Lower leg skin (tissue), 4 donors: ENCODE data around the gene UNC13A. TPM values are rescaled to one million over a fixed set of nuclear protein-coding genes. Genes with fewer than 3 reads are reported as not detected.

ENCODE experiments used
- DNase-seq, 2 donors: peaks; one replicate each; pipeline ENCODE4 v3.0.0-alpha.2; 2019; ENCODE audit warnings: low spot score in 2 of 2
- H3K4me3 ChIP-seq: fragments of 200-600 bp; sonication (generic); 2 replicates; pipeline ENCODE4 v1.5.1; 2017; ENCODE audit warnings: mild to moderate bottlenecking, low read depth; ENCODE audit not compliant: poor library complexity, severe bottlenecking
- CTCF ChIP-seq, 3 donors: fragments of 450-650 bp; IDR thresholded peaks; one replicate each; pipeline ENCODE4 v1.5.1; 2016; ENCODE audit warnings: antibody characterized with exemption in 3 of 3, mild to moderate bottlenecking in 3 of 3, moderate library complexity in 2 of 3
- POLR2A ChIP-seq, 2 donors: fragments of 450-650 bp; IDR thresholded peaks; one replicate each; pipeline ENCODE4 v1.6.1; 2016 to 2017; ENCODE audit warnings: antibody characterized with exemption in 2 of 2, mild to moderate bottlenecking in 1 of 2, moderate library complexity in 1 of 2
- WGBS, 2 donors: methylation state at CpG; one replicate each; pipeline ENCODE4 v1.1.5; 2018; 5-methylcytosine and 5-hydroxymethylcytosine counted together
- intact Hi-C: fragments of 100-400 bp; cut with DNase I; formaldehyde crosslinking; loops from one replicate; pipeline ENCODE4 v1.15.0; 2023; ENCODE audit warnings: low total_unique reads
- total RNA-seq, 4 donors: library from RNA; depleted of rRNA; stranded (reverse); fragments of >200 nt; gene quantifications; one replicate each; pipeline ENCODE4 v1.1.0, GENCODE V29; 2016

The UNC13A gene
- total RNA-seq, 4 donors from 2014 or later = not detected

DNA sequence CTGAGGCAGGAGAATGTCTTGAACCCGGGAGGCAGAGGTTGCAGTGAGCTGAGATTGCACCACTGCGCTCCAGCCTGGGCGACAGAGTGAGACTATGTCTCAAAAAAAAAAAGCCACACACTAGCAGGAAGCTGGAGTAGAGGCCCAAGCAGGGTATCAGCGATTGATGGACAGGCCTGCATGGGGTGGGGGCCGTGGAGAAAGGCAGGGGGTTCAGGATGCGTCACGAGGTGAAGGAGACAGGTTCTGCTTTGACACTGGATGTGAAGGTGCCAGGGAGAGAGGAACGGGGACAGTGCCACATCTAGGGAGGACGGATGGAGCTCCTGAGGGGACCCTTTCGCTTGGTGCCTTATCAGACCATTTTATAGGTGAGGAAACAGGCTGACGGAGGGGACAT lies 125.6 kb downstream of the UNC13A start:
- intact Hi-C loops = no loop called here
- no peak for DNase-seq
- WGBS, 2 donors = 80 to 81% methylated on average over 11 of the region's 11 CpGs
- no peak overlapping the region for H3K4me3 ChIP-seq
- TF ChIP-seq POLR2A (IDR thresholded peaks at IDR 0.05) (no peak), CTCF (IDR thresholded peaks at IDR 0.05) (no peak)

DNA sequence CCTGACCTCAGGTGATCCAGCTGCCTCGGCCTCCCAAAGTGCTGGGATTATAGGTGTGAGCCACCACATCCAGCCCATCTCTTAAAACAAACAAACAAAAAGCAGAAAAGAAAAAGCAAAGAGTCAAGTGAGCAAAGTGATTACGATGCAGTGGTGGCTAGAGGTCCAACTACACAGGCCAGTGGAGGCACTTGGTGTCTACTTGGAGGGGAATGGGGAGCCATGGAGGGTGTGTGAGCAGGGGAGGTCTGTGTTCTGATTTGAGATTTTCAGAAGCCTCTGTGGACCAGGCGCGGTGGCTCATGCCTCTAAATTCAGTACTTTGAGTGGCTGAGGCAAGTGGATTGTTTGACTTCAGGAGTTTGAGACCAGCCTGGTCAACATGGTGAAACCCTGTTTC lies 126.1 kb downstream of the UNC13A start:
- intact Hi-C loops = no loop called here
- WGBS, 2 donors = 93 to 97% methylated on average over 4 of the region's 4 CpGs
- H3K4me3 ChIP-seq = no peak overlapping the region
- TF ChIP-seq CTCF (IDR thresholded peaks at IDR 0.05) (no peak), POLR2A (IDR thresholded peaks at IDR 0.05) (no peak)
- no peak for DNase-seq

GRCh38 chr19:17560205-17560595 lies 128.0 kb downstream of the UNC13A start:
- no peak overlapping the region for H3K4me3 ChIP-seq
- DNase-seq = no peak
- 75 to 82% methylated on average over 14 of the region's 14 CpGs for WGBS, 2 donors
- TF ChIP-seq POLR2A (IDR thresholded peaks at IDR 0.05) (no peak), CTCF (IDR thresholded peaks at IDR 0.05) (no peak)
- intact Hi-C loops = no loop called here

DNA sequence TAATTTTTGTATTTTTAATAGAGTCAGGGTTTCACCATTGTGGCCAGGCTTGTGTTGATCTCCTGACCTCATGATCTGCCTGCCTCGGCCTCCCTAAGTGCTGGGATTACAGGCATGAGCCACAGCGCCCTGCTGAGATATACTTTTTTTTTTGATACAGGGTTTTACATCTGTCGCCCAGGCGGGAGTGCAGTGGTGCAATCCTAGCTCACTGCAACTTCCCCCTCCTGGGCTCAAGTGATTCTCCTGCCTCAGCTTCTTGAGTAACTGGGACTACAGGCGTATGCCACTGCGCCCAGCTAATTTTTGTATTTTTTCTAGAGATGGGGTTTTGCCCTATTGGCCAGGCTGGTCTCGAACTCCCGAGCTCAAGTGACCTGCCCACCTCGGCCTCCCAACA lies 130.7 kb downstream of the UNC13A start:
- TF ChIP-seq POLR2A (IDR thresholded peaks at IDR 0.05) (no peak), CTCF (IDR thresholded peaks at IDR 0.05) (no peak)
- no peak overlapping the region for H3K4me3 ChIP-seq
- intact Hi-C loops = no loop called here
- DNase-seq = no peak
- WGBS, 2 donors = 82 to 84% methylated on average over 9 of the region's 9 CpGs

DNA sequence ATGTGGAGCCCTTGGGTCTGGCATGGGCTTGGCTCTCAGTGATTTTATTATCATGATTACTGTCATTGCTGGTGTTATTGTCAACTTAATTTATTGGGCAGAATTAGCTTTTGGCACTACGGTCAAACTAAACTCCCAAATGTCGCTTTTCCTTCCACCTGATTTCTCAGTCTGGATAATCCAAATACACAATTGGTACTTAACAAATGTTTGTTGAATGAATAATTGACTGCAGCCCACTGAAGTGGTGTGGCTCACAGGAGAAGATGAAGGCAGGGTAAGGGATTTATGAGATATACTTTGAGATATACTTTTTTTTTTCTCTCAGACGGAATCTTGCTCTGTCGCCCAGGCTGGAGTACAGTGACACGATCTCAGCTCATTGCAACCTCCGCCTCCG lies 131.2 kb downstream of the UNC13A start:
- 87% methylated on average over 7 of the region's 7 CpGs for WGBS, 2 donors
- H3K4me3 ChIP-seq = no peak overlapping the region
- TF ChIP-seq POLR2A (IDR thresholded peaks at IDR 0.05) = no peak
- no peak for DNase-seq
- intact Hi-C loops = no loop called here

GRCh38 chr19:17555929-17556813 lies 132.0 kb downstream of the UNC13A start:
- TF ChIP-seq CTCF (IDR thresholded peaks at IDR 0.05) (no peak), POLR2A (IDR thresholded peaks at IDR 0.05) (no peak)
- DNase-seq = peak; percentile 49 to 94
- 4 to 6% methylated on average over 45 to 46 of the region's 46 CpGs for WGBS, 2 donors
- peak overlapping the region; percentile 91 for H3K4me3 ChIP-seq
- intact Hi-C loops = no loop called here
